HCEC 1CT (cell line): Measurements from ENCODE around the gene PAEP.
A peak's percentile ranks its signal among the peaks of the same experiment; 100 is the strongest.

Experiments used
- DNase-seq: peaks from one replicate; pipeline ENCODE4 v3.0.0-alpha.2; 2017

PAEP gene

DNA sequence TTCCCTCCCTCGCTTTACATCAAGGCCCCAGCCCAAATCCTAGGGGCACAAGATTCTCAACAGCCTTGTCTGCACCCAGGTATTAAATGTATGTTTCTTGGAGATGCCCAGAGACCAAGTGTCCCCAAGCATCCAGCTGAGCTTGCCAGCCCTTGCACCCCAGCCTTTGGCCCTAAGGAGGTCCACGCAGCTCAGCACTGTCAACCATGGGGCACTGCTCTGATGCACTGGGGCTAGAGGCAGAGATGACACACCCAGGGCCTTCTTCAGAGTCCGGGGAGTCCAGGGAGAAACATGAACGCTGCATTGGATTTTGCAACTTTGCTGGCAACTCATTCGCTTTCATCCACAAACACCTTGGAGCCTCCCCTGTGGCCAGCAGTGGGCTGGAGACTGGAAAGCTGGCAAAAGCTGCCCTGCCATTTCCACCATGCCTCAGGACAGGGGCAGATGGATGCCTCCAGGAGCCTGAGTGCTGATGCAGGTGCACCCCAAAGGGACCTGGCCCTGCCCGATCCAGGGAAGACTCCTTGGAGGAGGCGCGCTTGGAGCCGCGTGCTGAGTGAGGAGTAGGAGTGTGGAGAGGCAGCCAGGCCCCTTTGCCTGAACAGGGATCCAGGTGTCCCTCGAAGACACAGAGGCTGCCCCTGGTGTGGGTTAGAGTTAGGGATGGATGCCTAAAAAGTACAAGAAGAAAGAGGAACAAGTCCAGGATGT is 19.3 kb downstream of the PAEP start:
- no peak for DNase-seq

DNA sequence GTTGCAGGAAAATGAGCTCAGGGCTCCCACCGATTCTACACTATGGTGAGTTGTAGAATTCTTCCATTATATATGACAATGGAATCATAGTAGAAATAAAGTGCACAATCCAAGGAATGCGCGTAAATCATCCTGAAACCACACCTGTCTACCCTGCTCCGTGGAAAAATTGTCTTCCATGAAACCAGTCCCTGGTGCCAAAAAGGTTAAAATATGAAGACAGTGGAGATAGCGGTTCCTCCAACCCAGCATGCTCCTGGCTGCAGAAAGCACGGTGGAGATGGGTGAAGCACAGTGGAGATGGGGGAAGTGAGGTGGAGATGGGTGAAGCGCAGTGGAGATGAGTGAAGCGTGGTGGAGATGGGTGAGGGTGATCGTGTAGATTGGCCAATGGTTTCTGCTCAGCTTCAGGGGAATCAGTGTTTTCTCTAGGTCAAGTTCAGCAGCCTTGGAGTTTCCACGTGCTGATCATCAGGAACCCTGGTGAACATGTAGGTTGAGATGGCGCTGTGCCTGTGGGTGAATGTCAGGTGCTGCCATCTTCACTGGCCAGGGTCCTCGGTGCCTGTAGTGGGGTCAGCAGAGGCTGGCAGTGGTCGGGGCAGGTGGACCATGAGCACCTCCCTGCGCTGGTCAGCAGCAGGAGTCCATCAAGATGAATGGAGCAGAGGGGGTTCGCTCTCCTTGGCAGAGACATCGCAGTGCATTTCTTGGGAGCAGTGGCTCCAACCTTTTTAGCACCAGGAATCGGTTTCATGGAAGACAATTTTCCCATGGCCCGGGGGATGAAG is 20.3 kb downstream of the PAEP start:
- DNase-seq = no peak

DNA sequence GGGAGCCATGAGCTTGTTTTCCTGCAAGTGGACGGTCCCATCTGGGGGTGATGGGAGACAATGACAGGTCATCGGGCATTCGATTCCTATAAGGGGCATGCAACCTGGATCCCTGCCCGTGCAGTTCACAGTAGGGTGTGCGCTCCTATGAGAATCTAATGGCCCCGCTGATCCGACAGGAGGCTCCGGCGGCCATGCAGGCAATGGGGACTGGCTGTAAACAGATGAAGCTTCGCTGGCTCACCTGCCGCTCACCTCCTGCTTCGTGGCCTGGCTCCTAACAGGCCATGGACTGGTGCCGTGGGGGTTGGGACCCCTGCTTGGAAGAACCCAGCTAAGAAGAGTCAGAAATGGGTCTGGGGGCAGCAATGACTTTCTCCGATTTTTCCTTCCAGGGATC is 21.0 kb downstream of the PAEP start:
- DNase-seq = no peak

DNA sequence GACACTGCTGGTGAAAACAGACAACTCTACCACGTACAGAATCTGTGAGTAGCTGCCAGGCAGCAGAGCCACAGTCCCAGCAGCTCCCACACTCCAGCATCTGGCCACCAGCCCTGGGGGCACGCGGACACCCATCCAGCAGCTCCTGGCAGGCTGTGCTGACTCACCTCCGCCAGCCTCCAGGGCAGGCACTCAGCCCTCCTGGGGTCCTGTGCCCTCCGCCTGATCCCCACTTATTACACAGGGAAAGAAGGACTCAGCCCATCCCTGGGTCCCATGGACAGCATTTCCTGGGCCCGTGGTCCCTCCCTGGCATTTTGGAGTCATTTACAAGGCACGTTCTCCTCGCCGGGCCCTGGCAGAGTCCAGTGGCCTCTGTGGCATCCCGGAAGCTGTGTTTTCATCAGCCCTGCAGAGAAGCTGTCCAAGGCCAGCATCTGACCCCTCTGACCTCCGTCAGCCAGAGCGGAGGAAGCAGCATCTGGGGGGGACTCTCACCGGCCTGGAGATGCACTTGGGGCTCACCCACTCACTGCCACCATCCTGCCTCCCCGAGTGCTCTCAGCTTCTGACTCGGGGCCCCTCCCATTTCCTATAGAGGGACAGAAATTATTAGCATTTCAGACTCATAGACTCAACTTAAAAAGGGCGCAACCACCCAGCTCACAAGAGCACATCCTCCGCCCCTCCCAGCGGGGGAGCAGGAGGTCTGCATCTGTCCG is 21.6 kb downstream of the PAEP start:
- no peak for DNase-seq

DNA sequence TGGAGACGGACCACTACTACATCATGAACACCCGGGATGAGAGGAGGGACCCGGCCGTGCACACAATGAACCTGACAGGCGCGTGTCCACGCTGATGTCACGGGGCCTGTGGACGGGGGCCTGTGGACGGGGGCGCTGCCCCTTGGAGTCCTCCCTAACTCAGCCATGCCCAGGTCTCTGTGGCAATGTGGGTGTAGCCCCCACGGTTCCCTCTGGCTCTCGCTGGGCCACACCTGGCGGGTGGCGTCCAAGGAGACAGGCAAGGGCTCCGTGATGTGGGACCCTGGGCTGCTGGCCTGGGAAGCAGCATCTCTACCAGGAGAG is 22.1 kb downstream of the PAEP start:
- DNase-seq = no peak

DNA sequence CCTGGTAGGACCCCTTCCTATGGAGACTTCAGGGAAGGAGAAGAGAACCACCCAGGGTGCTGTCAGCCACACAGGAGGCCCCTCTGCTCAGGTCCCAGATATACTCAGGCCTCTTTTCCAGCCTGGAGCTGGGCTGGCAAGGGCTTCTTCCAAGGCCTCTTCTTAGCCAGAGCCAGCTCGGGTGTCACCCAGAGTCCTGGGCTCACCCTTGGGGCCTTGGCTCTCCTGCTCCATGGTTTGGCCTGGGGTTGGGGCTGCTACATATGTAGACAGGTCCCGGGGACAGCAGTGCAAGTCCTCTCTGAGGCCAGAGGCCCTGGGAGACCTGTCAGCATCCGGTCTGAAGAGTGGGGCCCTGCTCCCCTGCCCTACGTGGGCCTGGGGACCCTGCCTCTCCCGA is 22.8 kb downstream of the PAEP start:
- no peak for DNase-seq

DNA sequence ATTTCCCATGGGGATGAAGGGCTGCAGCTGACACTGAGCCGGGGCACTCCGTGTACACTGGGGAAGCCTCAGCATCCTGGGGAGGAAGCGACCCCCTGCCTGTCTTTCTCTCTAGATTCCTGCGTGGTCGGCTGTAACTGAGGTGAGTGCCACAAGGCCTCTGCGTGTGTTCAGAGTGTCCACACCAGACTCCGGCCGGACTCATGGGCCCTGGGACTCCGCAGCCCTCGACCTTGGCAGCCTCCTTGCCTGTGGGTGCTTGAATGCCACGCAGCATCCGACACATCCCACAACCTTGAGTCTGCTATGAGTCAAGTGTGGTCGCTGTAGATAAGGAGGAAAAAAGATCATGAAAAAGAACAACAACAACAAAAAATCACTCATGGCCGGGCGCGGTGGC is 23.4 kb downstream of the PAEP start:
- no peak for DNase-seq

DNA sequence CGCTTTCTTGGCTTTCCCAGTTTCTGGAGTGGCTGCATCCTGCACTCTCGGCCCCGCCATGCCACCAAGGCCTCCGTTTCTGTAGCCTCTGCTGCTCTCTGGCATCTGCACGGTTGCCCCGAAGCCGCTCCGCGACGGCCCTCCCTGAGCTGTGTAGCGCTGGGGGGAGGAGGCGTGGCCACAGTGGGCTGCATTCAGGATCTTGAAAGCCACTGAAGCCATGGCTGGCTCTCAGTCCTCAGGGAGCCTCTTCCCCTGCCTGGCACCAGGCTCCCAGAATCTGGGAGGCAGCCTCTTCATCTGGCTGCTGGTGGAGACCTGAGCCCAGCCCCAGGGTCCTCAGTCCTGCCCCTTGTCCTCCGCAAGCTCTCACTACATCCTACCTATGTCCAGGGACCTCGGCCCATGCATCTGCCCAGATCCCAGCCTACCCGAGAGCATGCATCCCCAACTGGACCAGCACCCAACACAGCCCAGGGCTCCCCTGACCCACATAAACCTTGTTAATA is 25.1 kb downstream of the PAEP start:
- DNase-seq = no peak

DNA sequence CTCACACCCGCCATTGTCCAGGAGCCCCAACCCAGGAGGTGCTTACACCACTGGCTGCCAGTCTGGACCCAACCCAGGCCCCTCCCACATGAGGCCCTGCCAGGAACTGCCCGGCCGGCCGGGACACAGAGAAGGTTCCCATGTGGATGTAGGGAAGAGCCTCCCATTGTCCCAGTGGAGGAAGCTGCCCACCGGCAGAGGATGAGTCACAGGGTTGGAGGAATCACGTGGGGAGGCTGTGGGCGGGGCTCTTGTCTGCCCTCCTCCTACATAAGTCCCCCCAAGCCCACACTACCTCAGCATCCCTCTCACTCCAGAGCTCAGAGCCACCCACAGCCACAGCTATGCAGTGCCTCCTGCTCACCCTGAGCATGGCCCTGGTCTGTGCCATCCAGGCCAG is 26.1 kb downstream of the PAEP start:
- no peak for DNase-seq

DNA sequence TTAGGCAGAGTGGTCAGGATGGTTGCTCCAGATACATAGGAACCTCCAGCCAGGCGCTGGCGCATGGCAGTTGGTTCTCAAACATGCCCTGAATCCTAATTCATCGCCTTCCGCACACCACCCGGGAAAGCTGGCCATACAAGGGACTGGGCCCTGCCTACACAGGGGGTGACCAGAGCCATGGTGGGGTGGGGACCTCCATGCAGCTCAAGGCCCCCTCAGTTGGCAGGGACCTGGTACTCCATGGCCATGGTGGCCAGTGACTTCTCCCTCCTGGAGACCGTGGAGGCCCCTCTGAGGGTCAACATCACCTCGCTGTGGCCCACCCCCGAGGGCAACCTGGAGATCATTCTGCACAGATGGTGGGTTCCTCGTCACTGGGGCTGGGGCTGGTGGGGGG is 26.8 kb downstream of the PAEP start:
- no peak for DNase-seq

DNA sequence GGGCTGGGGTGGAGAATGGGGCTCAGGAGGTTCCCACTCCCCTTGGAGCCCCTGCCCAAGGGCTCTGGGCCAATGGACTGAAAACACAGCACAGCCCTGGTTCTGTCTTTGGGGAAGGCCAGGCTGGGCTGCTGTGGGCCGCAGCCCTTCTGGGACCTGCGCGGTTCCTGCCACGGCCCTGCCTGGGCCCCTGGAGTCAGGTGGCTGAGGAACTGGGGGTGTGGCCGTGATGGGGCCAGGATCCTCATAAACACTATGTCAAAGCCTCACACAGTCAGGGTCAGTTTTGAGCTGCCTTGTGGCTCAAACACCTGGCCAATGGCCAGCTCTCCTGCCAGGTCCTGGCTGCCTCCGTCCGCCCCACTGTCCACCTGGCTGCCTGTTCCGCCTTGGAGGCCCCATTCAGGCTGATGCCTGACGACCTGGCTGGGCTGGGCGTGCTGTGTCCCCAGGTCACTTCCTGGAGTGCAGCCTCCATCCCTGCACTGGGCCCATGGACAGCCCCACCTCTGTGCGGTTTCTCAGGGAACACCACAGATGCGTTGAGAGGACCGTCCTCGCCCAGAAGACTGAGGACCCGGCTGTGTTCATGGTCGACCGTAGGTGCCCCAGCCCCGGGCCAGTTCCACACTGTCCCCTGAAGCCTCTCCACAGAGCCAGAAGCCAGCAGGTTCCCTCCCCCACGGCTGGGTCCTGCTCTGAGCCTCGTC is 27.5 kb downstream of the PAEP start:
- DNase-seq = no peak

DNA sequence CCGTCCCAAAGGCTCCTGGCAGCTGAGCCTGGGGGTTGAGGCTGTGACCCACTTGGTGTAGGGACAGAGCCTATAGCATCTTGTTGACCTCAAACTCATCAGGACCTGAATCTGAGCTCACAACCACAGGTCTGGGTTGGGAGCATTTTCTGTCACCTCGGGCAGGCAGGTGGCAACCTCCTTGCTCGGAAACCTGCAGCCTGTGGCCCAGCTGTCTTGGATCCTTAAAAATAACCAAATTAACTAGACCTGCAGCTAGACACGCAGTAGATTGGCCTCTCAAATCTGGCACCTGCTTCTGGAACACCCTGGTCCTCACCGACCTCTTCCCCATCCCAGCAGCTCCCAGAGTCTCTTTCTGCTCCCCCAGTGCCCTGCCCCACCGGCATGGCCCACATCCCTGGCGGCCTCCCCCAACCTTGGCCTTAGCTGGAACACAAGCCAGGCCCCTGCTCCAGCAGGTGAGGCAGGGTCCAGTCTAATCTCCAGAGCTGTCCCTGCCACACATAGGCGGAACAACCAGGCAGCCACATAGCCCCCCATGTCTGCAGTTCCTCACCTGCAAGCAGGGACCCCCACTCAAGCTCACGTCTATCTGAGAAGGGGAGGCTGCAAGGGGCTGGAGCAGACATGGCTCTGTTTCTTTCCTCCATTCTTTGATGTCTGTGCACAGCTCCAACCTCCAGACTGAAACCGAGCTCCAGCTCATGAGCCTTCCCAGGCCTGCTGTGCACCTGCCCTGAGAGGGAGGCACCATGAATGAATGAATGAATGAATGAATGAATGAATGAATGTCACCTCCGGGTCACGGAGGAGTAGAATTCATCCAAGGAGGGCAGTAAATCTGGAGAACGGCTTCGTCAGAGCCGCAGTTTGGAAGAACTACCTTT is 28.3 kb downstream of the PAEP start:
- DNase-seq = no peak

DNA sequence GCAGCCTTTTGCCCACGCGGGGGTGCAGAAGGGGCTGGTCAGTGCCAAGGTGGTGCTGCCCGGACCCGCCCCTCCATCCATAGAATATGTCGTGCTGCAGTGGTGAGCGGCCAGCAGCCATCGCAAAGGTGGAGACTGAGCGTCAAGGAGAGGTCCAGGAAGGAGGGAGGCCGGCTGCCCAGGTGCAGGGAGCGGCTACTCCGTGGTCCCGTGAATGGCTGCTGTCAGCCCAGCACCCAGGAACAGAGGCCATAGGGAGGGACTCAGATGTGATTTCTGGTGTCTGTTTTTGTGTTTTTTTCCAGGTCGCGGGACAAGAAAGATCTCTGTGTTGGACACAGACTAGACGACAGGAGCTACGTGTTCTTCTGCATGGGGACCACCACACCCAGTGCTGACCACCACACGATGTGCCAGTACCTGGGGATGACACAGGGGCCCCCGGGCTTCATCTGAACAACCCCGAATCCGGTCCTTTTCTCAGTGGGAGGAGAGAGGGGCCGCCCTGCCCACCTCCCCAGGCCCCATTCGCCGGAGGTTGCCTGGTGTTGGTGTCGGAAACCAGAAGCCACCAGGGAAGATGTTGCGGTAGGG is 29.0 kb downstream of the PAEP start:
- DNase-seq = no peak

DNA sequence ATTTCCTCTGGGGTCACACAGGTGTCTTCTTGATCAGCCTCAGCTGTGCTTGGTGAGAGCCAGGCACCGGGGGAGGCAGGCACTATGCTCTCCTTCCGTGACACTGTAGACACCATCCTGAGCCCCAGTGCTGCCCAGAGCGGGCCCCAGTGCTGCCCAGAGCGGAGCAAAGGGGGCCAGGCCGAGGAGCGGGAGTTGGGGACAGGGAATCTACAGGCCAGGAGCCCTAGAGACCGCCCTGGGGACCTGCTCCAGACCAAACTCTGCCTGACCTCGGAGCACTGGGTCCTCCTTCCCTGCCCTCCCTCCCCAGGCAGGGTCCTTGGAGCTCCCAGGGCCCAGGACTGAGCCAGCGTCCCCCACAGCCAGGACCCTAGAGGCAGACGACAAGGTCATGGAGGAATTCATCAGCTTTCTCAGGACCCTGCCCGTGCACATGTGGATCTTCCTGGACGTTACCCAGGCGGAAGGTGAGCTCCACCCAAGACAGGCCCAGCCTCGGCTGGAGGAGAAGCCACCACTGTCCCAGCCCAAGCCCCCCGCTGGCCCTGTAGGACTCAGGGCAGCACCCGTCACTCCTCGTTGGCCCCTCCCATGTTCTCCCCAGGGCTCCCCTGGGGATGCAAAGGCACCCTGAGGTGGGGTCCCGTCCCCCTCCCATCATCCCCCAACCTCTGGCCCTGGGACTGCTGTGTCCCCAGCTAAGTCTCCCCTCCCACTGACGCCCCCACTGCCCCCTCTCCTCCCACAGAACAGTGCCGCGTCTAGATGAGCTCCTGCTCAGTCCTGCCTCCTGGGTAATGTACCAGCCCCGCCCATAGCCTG is 30.2 kb downstream of the PAEP start:
- no peak for DNase-seq

DNA sequence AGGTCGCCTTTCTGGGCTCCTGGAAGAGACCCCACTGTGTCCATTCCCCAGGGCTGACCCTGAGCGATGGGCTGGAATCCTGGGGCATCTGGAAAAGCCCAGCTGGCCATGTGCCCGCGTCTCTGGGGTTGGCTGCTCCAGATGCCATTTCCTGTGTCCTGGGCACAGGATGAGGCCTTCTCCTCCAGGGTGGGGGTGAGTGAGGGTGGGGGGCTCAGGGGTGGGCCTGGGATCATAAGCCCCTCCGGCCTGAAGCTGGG is 30.7 kb downstream of the PAEP start:
- DNase-seq = no peak

DNA sequence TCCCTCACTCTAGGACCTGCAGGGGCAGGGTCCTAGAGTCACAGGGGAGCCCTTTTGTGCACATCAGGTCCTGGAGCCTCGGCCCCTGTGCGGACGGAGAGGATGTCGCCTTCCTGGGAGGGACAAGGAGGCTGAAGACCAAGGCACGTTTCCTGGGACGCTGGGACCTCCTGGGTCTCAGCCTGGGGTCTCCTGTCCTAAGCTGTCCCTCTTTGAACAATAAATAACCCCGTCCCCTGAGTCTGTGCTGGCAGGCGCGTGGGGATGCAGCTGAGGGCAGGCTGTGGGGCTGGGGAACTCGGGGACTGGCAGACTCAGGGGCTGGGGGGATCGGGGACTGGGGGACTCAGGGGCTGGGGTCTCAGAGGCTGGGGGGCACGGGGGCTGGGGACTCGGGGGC is 31.1 kb downstream of the PAEP start:
- DNase-seq = no peak

DNA sequence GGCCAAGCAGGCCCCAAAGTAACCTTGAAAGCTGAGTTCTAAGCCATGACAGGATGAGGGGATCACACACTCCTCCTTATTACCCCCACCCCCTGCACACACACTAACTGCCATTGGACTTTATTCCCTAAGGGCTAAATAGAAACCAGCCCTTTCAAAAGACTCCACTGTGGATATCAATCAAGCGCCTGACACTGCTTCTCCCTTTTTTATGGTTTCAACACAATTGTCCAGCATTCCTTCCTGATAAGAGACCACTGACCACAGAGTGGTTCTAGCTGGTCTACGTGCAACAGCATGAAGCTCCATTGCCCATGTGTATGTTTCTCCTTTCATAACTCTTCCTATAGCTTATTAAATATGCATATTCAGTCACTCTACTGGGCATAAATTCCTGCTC is 34.7 kb downstream of the PAEP start:
- DNase-seq = no peak

DNA sequence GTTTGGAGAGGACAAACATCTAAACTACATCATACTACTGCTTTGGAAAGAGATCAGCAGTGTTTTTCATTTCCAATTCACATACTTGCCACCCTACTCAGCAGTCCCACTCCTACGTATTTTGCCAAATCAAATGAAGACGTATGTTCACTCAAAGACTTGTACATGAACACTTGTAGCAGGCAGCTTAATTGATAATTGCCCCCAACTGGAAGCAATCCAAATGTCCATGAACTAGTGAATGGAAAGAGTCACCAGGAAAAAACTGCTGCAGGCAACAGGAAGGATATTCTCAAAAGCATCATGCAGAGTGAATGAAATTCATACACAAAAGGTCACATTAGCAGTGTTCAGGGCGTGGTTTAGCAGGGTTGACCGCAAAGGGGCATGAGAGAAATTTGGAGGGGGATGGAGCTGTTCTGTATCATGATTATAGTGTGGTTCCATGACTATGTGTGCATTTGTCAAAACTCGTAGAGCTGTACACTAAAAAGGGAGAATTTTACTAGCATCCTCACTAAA is 38.8 kb downstream of the PAEP start:
- DNase-seq = no peak

DNA sequence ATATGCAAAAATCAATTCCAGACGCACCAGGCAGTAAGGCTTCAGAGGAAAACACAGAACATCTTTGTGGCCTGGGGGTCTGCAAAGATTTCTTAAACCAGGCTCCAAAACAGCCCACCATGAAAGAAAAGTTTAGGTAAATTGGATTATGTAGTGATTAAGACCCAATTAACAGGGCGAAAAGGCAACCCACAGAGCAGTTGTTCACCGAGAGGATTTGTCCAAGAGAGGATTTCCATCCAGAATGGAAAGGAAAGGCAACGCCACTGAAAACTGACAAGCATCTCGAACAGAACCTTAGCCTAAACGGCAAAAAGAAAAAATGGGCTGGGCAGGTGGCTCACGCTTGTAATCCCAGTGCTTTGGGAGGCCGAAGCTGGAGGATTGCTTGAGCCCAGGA is 40.4 kb downstream of the PAEP start:
- no peak for DNase-seq

DNA sequence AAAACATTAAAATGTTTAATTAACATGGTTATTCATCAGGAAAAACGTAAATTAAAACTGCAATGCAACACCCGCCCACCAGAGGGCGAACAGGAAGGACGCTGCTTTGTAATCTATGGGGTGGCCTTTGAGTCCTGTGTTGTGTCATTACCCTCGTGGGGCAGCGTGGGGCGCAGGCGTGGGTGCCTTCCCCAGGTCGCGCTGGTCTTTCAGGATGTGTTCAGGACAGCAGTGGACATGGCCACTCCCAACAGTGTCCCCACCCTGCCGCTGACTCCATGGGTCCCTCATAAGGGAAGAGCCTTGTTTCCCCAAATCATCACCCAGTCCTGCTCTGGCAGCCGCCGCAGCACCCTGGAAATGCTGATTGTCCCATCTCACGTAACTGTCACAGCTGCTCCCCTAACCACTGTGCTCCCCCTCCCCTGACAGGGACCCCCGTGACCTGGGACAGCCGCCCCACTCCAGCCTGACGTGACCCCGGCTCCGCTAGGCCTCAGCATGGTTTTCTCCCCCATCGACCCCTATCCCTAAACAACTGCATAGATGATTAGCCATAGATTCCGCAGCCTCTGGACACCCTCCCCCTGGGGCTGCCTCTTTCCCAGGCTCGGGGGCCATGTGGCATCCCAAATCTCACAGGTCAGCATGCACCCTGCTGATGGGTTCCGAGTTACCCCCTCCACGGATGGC is 41.4 kb downstream of the PAEP start:
- peak; percentile 16 for DNase-seq
